ENCODE results near the gene PCBP3. TPM values are rescaled to one million over a fixed set of nuclear protein-coding genes. Genes with fewer than 3 reads are reported as not detected.

The PCBP3 gene
- polyA plus RNA-seq, 1 donor from 2014 or later, result 1.7 TPM

DNA sequence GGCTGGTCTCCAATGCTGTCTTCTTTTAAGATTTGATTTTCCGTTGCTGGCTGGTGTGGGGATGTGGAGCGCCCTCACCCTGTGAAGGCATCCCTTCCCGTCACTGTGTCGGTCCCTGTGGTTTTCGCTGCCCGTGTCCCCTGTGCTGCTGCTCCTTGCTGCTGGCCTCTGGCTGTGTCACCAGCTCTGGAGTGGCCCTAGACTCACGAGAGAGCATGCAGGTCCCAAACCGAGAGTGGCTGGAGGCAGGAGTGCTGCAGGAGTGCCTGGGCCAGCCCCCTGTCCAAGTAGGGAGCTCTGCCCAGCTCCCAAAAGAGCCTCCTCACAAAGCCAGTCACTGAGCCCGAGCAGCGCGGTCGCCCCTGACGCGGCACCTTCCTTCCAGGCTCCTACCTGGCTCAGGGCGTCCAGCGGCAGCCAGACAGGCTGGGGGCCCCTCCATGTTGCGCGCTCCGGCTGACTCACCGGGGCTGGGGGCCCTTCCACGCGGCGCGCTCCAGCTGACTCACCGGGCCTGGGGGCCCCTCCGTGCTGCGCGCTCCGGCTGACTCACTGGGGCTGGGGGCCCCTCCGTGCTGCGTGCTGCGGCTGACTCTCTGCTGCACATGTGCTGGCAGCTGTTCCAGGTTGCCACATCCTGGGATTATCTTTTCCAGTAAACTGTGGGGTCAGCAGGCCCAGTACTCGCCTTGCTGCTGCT lies 231.3 kb downstream of the PCBP3 start:
- Histone ChIP-seq H3K27me3 (ENCODE audit: insufficient read depth, low read depth, low read length) (no peaks in the 10 kb centered on the region), H3K4me3 (ENCODE audit: low read length) (no peak overlapping the region), H3K36me3 (ENCODE audit: insufficient read depth, low read length) (no peaks in the 10 kb centered on the region), H3K4me2 (ENCODE audit: low read length) (no peak overlapping the region), H3K9ac (ENCODE audit: low read length) (no peak overlapping the region), H3K27ac (ENCODE audit: low read length) (no peak overlapping the region), H4K20me1 (ENCODE audit: insufficient read depth) (no peaks in the 10 kb centered on the region), H2AFZ (ENCODE audit: low read depth, low read length) (no peak overlapping the region), H3F3A (ENCODE audit: insufficient read depth, low read length, poor library complexity, severe bottlenecking) (no peaks in the 10 kb centered on the region), H3K79me2 (replicated peaks; ENCODE audit: insufficient read depth, low read length) (no peaks in the 10 kb centered on the region), H3K9me2 (ENCODE audit: insufficient read depth, low read length) (no peaks in the 10 kb centered on the region), H3K9me3 (ENCODE audit: low read length) (no peaks in the 10 kb centered on the region)
- TF ChIP-seq CTCF (IDR thresholded peaks at IDR 0.05; ENCODE audit: poor library complexity, severe bottlenecking) (no peak), SMC3 (conservative IDR thresholded peaks at IDR 0.05; ENCODE audit: poor library complexity) (no peak), RAD21 (conservative IDR thresholded peaks at IDR 0.05) (no peak), MXI1 (conservative IDR thresholded peaks at IDR 0.05; ENCODE audit: poor library complexity, severe bottlenecking) (no peak), EP300 (conservative IDR thresholded peaks at IDR 0.05; ENCODE audit: poor library complexity, severe bottlenecking) (no peak), POLR2AphosphoS5 (IDR thresholded peaks at IDR 0.05) (no peak), EZH2 (IDR thresholded peaks at IDR 0.05; ENCODE audit: borderline replicate concordance, insufficient read depth, low read length, poor library complexity, severe bottlenecking) (no peak), TAF1 (IDR thresholded peaks at IDR 0.05; ENCODE audit: low read depth) (no peak)
- TF ChIP-seq, protein P1, sequence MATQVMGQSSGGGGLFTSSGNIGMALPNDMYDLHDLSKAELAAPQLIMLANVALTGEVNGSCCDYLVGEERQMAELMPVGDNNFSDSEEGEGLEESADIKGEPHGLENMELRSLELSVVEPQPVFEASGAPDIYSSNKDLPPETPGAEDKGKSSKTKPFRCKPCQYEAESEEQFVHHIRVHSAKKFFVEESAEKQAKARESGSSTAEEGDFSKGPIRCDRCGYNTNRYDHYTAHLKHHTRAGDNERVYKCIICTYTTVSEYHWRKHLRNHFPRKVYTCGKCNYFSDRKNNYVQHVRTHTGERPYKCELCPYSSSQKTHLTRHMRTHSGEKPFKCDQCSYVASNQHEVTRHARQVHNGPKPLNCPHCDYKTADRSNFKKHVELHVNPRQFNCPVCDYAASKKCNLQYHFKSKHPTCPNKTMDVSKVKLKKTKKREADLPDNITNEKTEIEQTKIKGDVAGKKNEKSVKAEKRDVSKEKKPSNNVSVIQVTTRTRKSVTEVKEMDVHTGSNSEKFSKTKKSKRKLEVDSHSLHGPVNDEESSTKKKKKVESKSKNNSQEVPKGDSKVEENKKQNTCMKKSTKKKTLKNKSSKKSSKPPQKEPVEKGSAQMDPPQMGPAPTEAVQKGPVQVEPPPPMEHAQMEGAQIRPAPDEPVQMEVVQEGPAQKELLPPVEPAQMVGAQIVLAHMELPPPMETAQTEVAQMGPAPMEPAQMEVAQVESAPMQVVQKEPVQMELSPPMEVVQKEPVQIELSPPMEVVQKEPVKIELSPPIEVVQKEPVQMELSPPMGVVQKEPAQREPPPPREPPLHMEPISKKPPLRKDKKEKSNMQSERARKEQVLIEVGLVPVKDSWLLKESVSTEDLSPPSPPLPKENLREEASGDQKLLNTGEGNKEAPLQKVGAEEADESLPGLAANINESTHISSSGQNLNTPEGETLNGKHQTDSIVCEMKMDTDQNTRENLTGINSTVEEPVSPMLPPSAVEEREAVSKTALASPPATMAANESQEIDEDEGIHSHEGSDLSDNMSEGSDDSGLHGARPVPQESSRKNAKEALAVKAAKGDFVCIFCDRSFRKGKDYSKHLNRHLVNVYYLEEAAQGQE (IDR thresholded peaks at IDR 0.05; ENCODE audit: borderline replicate concordance), result no peak

- no peaks in the 10 kb centered on the region for H4K20me1 ChIP-seq (ENCODE audit: insufficient read depth)
- no peak overlapping the region for H3K4me3 ChIP-seq (ENCODE audit: low read length)
- no peak overlapping the region for H3K9ac ChIP-seq (ENCODE audit: low read length)
- H3K27ac ChIP-seq (ENCODE audit: low read length), result no peak overlapping the region
- no peaks in the 10 kb centered on the region for H3K79me2 ChIP-seq (replicated peaks; ENCODE audit: insufficient read depth, low read length)
- H3K36me3 ChIP-seq (ENCODE audit: insufficient read depth, low read length), result no peaks in the 10 kb centered on the region
- no peak overlapping the region for H2AFZ ChIP-seq (ENCODE audit: low read depth, low read length)
- no peaks in the 10 kb centered on the region for H3K9me3 ChIP-seq (ENCODE audit: low read length)
- TF ChIP-seq TAF1 (IDR thresholded peaks at IDR 0.05; ENCODE audit: low read depth), result no peak
- TF ChIP-seq, protein P1 (IDR thresholded peaks at IDR 0.05; ENCODE audit: borderline replicate concordance), result no peak
- TF ChIP-seq POLR2AphosphoS5 (IDR thresholded peaks at IDR 0.05), result no peak
- H3K4me2 ChIP-seq (ENCODE audit: low read length), result no peak overlapping the region
- no peaks in the 10 kb centered on the region for H3K27me3 ChIP-seq (ENCODE audit: insufficient read depth, low read depth, low read length)
- no peaks in the 10 kb centered on the region for H3F3A ChIP-seq (ENCODE audit: insufficient read depth, low read length, poor library complexity, severe bottlenecking)
- no peaks in the 10 kb centered on the region for H3K9me2 ChIP-seq (ENCODE audit: insufficient read depth, low read length)
Observed at GRCh38 chr21:45875416-45875760, 231.9 kb downstream of the PCBP3 start.

Measured in neural cell (in vitro differentiated cells).